ENCODE measurements around the gene OLFM4. TPM values are rescaled to one million over a fixed set of nuclear protein-coding genes. Genes with fewer than 3 reads are reported as not detected.

OLFM4 gene
- polyA plus RNA-seq, 1 experiment = 4.5 TPM

- ChIA-PET CTCF (no interaction called here), POLR2A (no interaction called here)
- Histone ChIP-seq H3K27me3 (ENCODE audit: control insufficient read depth, insufficient read depth, low read length) (no peaks in the 10 kb centered on the region), H3K36me3 (ENCODE audit: control insufficient read depth, insufficient read depth, low read length) (no peaks in the 10 kb centered on the region), H3K4me3 (ENCODE audit: low read depth, low read length) (no peak overlapping the region)
- TF ChIP-seq CTCF (IDR thresholded peaks at IDR 0.05; ENCODE audit: insufficient read depth, low read depth, low read length) = no peak
- no peak for DNase-seq (ENCODE audit: low read depth)
Observed at GRCh38 chr13:53090461-53090860, 61.8 kb downstream of the OLFM4 start.

GRCh38 chr13:53092931-53093330, 64.3 kb downstream of the OLFM4 start:
- CTCF ChIA-PET = no interaction called here
- H3K27me3 ChIP-seq (ENCODE audit: control insufficient read depth, insufficient read depth, low read length) = no peaks in the 10 kb centered on the region
- no peaks in the 10 kb centered on the region for H3K36me3 ChIP-seq (ENCODE audit: control insufficient read depth, insufficient read depth, low read length)
- no peak for TF ChIP-seq CTCF (IDR thresholded peaks at IDR 0.05; ENCODE audit: insufficient read depth, low read depth, low read length)
- DNase-seq (ENCODE audit: low read depth) = no peak
- no peak overlapping the region for H3K4me3 ChIP-seq (ENCODE audit: low read depth, low read length)
- POLR2A ChIA-PET = no interaction called here

GRCh38 chr13:53098455-53098854, 69.8 kb downstream of the OLFM4 start:
- ChIA-PET CTCF (interaction anchor here (0.5 kb wide), 1 partner anchor 1500 kb away, joined by 3 read pairs; no protein-coding TSS in a partner anchor), POLR2A (no interaction called here)
- Histone ChIP-seq H3K4me3 (ENCODE audit: low read depth, low read length) (no peak overlapping the region), H3K36me3 (ENCODE audit: control insufficient read depth, insufficient read depth, low read length) (no peaks in the 10 kb centered on the region), H3K27me3 (ENCODE audit: control insufficient read depth, insufficient read depth, low read length) (no peaks in the 10 kb centered on the region)
- no peak for TF ChIP-seq CTCF (IDR thresholded peaks at IDR 0.05; ENCODE audit: insufficient read depth, low read depth, low read length)
- no peak for DNase-seq (ENCODE audit: low read depth)

- H3K36me3 ChIP-seq (ENCODE audit: control insufficient read depth, insufficient read depth, low read length) = no peaks in the 10 kb centered on the region
- no peak for DNase-seq (ENCODE audit: low read depth)
- CTCF ChIA-PET = no interaction called here
- H3K4me3 ChIP-seq (ENCODE audit: low read depth, low read length) = no peak overlapping the region
- H3K27me3 ChIP-seq (ENCODE audit: control insufficient read depth, insufficient read depth, low read length) = no peaks in the 10 kb centered on the region
- TF ChIP-seq CTCF (IDR thresholded peaks at IDR 0.05; ENCODE audit: insufficient read depth, low read depth, low read length) = no peak
- POLR2A ChIA-PET = interaction anchor here (0.6 kb wide), 1 partner anchor 27 kb away, joined by 3 read pairs; no protein-coding TSS in a partner anchor
Observed at GRCh38 chr13:53100394-53101063, 71.9 kb downstream of the OLFM4 start.

Other genes with a start within 250 kb of the OLFM4 start
- 0.83 and 1.8 TPM in 2 replicates for gene PCDH8, start 180.2 kb upstream of the OLFM4 start, polyA plus RNA-seq (2011; rRNA removed)